Measurements from ENCODE around the gene LYZ.

Gene LYZ

GRCh38 chr12:69338936-69339335 lies 9.2 kb upstream of the LYZ start:
- DNase-seq (ENCODE audit: low spot score): no peak

- no peak for DNase-seq (ENCODE audit: low spot score)
Observed at GRCh38 chr12:69339999-69340398, 8.2 kb upstream of the LYZ start.

- no peak for DNase-seq (ENCODE audit: low spot score)
Observed at GRCh38 chr12:69341328-69341727, 6.9 kb upstream of the LYZ start.

GRCh38 chr12:69342421-69342820 lies 5.8 kb upstream of the LYZ start:
- no peak for DNase-seq (ENCODE audit: low spot score)

- no peak for DNase-seq (ENCODE audit: low spot score)
Observed at GRCh38 chr12:69343357-69343756, 4.8 kb upstream of the LYZ start.

- DNase-seq (ENCODE audit: low spot score): no peak
Observed at GRCh38 chr12:69343885-69344612, 4.1 kb upstream of the LYZ start.

GRCh38 chr12:69345077-69345476 lies 3.1 kb upstream of the LYZ start:
- DNase-seq (ENCODE audit: low spot score): no peak

GRCh38 chr12:69345742-69346141 lies 2.4 kb upstream of the LYZ start:
- no peak for DNase-seq (ENCODE audit: low spot score)

- DNase-seq (ENCODE audit: low spot score): no peak
Observed at GRCh38 chr12:69350002-69350626, 1.9 kb downstream of the LYZ start.

- no peak for DNase-seq (ENCODE audit: low spot score)
Observed at GRCh38 chr12:69350777-69351176, 2.6 kb downstream of the LYZ start.

GRCh38 chr12:69351462-69352236 lies 3.5 kb downstream of the LYZ start:
- DNase-seq (ENCODE audit: low spot score): no peak

GRCh38 chr12:69352904-69353303 lies 4.7 kb downstream of the LYZ start:
- no peak for DNase-seq (ENCODE audit: low spot score)

GRCh38 chr12:69354172-69354555 lies 6.0 kb downstream of the LYZ start:
- DNase-seq (ENCODE audit: low spot score): no peak

- DNase-seq (ENCODE audit: low spot score): no peak
Observed at GRCh38 chr12:69354556-69355187, 6.5 kb downstream of the LYZ start.

GRCh38 chr12:69355363-69356028 lies 7.3 kb downstream of the LYZ start:
- no peak for DNase-seq (ENCODE audit: low spot score)

GRCh38 chr12:69359531-69360347 lies 11.6 kb downstream of the LYZ start, which contains the start of gene YEATS4:
Gene YEATS4, plus strand, starts transcription at chr12:69359743. Its CDS starts 230 bp downstream, at chr12:69359973.
- peak; percentile 94 for DNase-seq (ENCODE audit: low spot score)

- no peak for DNase-seq (ENCODE audit: low spot score)
Observed at GRCh38 chr12:69360348-69360672, 12.1 kb downstream of the LYZ start.

- no peak for DNase-seq (ENCODE audit: low spot score)
Observed at GRCh38 chr12:69366796-69367195, 18.6 kb downstream of the LYZ start.

GRCh38 chr12:69368171-69368570 lies 20.0 kb downstream of the LYZ start:
- no peak for DNase-seq (ENCODE audit: low spot score)

- no peak for DNase-seq (ENCODE audit: low spot score)
Observed at GRCh38 chr12:69383074-69383473, 34.9 kb downstream of the LYZ start.

GRCh38 chr12:69385038-69385437 lies 36.9 kb downstream of the LYZ start:
- DNase-seq (ENCODE audit: low spot score): no peak
